HG03097 (cell line): ENCODE data around the gene SCUBE3.

Experiments used
- ATAC-seq: cut with Tn5 transposase; IDR thresholded peaks from one replicate; pipeline ENCODE4 v1.9.1; 2021; ENCODE audit not compliant: unreplicated experiment, low FRiP score

Gene SCUBE3

DNA sequence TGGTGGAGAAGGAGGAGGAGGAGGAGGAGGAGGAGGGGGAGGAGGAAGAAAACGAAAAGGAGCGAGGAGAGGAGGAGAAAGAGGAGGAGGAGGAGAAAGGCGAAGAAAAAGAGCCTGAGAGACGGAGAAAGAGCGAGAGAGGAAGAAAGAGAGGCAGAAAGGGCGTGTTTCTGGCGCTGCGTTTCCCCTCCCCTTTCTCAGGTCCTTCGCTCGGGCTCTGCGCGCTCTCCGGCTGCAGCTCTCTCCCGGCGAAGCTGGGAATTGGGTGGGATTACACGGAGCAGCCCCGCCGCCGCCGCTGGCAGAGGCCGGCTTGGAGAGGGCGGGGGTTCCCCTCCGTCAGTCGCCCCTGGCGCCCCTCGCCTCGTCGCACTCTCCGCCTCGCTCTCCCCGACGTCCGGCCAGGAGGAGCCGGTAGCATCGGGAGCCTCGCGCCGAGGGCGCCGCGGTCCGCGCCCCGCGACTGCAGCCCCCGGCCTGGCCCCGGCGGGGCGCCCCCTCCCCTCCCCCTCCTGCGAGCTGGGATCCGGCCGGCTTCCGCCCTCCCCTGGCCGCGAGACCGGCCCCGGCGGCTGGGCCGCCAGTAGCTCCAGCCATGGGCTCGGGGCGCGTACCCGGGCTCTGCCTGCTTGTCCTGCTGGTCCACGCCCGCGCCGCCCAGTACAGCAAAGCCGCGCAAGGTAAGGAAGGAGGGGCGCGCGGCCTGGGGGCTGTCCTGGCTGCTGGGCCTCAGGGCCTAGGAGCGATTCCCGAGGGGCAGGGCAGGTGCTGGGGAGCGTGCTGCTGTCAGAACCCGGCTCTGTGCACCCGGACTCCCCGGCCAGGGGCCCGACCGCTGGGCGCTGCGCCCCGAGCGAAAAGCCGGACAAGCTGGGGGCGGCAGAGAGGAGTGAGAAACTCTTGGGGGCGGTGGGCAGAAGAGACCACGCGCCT, at the start of gene SCUBE3:
Gene SCUBE3, plus strand, starts transcription at position 133 of the 933 bp plus-strand sequence. Its CDS starts 463 bp downstream, at position 596.
- ATAC-seq, result no peak

DNA sequence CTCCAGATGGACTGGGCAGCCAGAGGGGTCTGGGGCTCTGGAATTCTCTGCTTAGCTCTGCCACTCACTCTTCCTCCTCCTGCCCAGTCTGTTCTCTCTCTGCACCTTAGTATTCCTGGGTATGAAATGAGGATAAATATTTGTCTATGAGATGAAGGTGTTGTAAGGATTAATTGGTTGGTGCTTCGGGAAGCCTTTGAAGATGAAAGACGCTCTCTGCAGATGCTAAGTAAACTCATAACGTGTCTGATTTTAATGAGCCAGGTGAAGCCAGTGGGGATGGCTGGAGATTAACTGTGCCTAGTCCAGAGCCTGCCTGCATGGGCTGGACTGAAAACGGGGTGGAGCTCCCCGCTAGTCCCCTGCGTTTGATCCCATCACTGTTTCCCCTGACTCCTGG, 49.5 kb upstream of the SCUBE3 start:
- ATAC-seq, result no peak

DNA sequence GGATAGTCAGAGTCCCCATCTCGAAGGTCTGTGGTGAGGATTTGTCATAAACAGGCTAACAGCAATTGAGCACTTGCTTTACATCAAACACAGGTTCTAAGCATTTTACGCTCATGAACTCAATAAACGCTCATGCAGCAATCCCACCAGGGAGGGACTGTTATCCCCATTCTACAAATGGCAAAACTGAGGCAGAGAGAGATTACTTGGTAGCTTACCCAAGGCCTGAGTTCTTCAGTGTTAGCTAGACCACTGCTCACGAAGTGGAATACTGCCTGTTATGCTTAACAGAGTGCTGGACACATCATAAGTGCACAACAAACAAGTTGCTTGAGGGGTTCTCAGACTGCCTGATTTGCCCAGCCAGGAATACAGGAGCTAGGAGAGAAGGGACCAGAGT, 48.9 kb upstream of the SCUBE3 start:
- ATAC-seq, result no peak

DNA sequence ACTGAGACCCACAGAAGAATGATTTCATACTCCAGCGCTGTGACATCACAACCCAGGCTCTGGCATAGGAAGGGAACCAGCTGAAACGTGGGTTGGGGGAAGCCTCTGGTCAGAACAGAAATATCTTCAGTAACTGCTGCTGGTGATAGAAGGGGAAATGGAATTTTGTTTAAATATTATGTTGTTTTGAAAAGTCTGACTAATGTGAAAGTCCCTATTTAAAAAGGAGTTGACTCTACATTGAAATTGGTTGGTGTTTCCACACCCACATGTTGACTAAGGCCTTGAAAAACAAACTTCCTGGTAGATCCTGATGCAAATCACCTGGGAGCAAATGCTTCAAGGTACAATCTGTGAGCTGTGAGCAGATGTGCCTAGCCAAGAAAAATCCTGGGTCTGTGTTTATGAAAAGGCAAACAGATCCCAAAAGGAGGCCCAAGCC, 48.1 kb upstream of the SCUBE3 start:
- no peak for ATAC-seq

DNA sequence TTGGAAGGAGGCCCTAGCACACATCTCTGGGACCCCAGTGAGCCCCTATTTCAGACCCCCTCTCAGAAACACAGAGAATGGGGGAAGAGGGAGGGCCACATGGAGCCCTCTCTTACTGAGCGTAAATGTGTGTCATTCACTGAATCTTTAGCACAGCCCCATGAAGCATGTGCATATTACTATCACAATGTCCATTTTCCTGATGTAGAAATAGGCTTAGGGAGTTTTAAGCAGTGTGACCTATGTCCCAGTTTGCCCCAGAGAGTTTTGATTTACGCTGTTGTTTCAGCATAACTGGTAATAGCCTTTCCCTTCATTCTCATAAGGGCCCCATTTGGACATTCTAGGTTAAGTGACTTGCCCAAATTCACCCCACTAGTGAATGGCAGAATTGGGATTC, 47.6 kb upstream of the SCUBE3 start:
- no peak for ATAC-seq

DNA sequence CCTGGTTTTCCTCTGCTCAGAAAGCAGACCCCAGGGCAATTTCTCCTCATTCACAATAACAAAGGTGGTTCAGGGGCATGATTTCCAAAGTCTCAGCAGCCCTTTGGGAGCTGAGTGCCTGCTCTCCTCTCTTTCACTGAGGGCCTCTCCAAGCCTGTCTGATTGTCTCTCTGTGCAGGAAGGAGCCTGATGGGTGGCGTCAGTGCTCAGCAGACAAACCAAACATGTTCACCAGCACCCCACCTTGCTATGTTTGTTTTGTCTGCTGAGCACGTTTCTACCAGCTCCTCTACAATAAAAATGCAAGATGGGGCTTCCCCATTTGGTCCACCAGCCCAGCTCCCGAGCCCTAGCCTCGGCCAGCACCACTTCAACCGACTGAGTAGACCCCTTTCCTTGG, 47.2 kb upstream of the SCUBE3 start:
- ATAC-seq, result no peak

DNA sequence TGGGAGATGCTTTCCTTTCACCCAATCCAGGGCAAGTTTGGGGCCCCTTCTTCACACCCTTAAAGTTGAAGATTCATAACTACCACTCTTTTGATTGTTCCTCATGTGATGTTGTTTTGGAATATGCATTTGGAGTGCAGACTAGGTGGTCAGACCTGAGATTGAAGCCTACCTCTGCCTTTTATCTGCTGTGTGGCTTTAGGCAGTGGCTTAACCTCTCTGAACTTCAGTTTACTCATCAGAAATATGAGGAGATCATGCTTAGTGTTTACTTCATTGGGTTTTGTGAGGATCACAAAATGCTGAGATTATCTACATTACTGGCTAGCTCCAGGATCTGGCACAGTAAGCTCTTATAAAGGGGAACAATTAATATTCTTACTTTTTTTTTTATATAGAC, 46.3 kb upstream of the SCUBE3 start:
- no peak for ATAC-seq

DNA sequence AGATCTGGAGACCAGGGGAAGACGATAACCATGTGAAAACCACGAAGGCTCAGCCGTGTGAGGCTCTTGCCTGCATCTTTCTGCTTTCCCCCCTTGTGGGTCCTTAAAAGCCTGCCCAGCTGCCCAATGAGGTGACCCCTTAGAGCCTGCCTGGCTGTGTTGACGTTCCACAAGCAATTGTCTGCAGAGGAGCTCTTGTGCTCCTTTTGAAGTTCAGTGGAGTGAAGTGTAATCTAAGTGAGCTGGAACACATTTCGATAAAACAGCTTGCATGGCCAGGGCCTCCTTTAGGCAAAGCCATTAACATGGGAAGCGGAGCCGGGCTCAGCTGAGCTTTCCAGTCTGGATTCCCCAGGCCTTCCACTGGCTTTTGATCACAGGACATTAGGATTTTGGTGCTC, 45.3 kb upstream of the SCUBE3 start:
- no peak for ATAC-seq

DNA sequence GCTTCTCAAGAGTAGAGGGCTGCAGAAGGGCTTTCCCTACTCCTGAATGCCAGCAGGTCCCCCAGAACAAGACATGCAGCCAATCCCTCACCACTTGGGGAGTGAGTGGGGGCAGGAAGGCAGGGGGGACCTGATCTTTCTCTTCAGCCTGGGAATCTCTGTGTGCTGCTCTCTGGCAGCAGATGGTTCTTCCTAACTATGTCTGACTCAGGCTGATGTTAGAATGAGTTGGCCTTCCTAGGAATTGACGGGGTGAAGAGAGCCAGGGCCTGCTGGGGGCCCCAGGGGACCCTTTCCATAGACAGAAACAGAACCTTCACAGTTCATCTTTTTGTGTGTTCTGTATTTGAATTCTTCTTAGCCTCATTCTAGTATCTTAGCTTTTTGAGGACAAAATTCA, 43.6 kb upstream of the SCUBE3 start:
- ATAC-seq, result no peak

DNA sequence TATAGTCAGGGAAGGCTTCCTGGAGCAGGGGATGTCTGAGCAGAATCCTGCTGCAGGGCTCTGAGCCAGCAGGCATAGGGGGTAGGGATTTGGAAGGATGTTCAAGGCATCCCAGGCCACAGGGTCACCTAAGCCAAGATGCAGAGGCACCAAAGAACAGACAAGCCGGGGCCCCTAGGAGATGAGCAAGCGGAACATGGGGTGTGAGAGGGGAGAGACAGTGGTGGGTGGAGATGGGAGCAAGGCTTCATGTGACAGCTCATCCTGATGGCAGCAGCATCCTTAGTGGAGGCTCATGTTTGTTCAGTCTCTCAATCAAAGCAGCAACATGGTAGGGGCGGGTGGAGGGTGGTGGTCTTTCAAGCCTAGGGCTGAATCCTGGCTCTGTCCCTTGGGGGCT, 42.9 kb upstream of the SCUBE3 start:
- ATAC-seq, result no peak

DNA sequence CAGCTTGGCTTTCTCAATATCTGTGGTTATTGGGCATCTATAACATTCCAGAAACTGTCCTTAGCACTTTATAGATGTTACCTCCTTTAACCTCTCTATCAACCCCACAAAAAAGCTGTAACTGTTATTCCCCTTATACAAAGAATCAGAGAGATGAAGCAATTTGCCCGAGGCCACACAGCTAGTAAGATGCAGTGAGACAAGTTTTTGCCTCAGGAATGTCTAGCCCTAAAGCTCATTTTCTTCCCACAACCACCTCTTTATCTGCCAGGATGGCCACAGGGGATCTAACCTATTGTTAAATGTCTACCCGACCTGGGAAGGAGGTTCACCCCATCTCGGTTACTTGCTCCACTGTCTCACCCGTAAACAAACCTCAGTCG, 40.7 kb upstream of the SCUBE3 start:
- no peak for ATAC-seq

DNA sequence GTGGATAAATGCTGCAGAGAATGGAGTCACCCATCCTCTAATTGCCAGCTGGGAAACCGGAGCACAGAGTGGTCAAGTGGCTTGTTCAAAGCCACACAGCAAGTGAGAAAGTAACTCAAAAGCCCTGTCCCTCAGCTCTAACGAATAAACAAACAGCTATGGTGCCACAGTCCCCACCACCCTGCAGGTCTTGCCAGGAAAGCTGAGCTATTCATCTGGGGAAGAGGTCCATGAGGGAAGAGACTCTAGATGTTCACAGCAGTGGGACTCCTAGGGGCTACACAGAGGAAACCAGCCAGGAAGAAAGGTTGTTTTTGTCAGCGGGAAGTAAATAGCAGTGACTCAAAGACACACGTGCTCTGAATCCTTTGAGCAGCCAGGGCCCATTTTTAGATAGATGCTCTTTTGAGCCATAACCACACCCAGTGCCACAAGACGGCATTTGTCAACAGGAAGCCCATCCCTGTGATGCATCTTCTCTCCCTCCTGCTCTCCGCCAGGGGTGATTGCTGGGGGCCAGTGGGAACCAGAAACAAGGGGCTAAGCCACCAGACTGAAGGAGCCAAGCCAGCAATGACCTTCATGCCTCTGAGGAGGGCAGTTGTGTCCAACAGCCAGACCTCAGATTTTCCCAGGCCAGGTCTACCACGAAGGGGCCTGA, 40.2 kb upstream of the SCUBE3 start:
- no peak for ATAC-seq

DNA sequence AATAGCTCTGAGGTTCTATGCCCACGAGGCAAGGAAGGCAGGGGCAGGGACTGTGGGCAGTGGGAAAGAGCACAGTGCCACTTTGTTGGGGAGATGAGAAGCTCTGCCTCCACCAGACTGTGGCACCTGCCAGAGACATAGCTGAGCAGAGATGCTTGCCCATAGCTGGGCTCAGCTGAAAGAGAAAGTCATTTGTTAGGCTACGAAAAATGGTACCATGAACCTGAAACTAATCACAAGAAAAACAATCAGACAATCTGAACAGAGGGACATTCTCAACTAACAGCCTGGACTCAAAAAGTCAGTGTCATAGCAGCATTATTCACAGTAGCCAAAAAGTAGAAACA, 39.7 kb upstream of the SCUBE3 start:
- no peak for ATAC-seq

DNA sequence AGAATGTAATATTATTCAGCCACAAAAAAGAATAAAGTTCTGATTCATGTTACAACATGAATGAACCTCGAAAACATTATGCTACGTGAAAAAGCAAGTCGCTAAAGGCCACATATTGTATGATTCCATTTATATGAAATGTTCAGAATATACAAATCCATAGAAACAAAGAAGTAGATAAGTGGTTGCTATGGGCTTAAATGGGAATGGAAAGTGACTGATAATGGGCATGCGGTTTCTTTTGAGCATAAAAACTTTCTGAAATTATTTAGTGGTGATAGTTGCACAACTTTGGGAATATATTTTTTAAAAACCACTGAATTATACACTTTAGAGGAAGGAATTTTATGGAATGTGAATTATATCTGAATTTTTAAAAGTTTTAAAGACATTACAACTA, 39.3 kb upstream of the SCUBE3 start:
- ATAC-seq, result no peak

DNA sequence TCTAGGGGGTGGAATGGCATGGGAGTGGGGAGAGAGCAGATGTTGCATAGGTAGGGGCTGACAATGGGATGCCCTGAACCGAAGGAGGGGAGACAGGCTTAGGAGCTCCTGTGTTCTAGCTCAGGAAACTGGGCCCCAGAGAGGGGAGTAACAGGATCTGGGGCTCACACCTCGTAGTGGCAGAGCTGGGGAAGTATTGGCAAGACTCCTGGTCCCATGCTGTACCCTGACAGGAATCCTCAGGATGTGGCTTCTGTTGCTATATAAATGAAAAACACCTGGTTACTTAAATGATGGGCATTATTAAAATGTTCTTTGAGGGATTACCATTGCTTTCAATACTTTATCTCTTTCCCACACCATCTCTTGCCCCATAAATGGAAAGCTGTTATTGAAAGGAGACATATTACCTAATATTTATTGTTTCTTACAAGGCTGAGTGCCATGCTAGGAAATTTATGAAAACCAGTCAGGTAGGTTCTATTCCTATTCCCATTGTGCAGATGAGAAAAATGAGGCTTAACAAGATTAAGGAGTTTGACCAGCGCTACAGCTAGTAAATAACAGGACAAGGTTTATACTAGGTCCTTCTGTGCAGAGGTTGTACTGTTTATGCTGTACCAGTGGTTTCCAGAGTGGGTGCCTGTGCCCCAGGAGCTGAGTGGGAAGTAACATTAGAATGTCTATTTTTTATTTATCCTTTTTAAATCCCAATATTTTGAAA, 37.3 kb upstream of the SCUBE3 start:
- no peak for ATAC-seq

DNA sequence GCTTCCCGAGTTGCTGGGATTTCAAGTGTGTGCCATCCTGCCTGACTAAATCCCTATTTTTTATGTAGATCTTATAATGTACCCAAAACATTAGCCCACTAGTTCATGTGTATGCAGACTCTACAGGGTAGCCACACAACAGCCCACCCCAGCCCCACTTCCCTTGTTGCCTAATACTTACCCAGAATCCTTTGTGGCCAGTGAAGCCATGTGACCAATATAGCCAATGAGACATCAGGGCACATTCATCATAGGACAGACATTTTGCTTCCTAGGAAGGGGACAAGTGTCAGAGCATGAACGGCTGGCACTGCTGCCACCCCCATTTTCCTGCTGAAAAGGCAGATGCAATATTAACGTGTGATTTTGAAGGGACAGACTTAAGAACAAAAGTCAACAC, 36.6 kb upstream of the SCUBE3 start:
- ATAC-seq, result no peak

DNA sequence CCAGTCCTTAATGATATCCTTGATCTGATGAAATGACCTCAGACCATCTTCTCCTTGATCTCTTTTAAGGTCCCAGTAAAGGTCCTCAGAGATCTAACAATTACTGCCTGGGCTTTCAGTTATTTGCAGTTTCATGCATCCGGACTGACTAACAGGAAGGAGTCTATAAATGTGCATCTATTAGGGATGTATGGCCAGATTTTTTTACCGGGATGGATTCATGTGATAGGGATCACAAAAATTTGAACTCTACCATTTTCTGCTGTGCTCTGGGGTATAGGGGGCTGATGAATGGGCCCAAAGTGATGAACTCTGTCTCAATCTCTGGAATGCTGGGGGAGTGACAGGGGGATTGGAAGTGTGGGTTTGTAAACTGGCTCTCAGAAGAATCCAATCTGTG, 36.2 kb upstream of the SCUBE3 start:
- no peak for ATAC-seq

DNA sequence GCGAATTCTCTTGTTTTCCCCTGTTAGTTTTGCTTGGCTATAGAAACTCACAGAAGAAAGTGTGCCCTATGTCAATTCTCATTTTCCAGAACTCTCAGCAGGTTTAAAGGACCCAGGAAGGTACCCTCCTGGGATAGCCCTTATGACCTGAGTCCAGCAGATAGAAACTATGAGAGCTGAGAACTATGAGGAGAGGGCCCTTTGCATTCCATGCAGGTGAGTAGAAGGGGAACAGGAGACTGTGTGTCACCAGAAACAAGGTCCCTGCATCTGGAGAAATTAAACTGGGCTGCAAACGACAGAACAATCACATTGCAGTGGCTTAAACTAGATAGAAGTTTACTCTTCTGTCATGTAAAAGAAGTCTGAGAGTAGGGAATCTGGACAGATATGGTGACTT, 35.7 kb upstream of the SCUBE3 start:
- ATAC-seq, result no peak

DNA sequence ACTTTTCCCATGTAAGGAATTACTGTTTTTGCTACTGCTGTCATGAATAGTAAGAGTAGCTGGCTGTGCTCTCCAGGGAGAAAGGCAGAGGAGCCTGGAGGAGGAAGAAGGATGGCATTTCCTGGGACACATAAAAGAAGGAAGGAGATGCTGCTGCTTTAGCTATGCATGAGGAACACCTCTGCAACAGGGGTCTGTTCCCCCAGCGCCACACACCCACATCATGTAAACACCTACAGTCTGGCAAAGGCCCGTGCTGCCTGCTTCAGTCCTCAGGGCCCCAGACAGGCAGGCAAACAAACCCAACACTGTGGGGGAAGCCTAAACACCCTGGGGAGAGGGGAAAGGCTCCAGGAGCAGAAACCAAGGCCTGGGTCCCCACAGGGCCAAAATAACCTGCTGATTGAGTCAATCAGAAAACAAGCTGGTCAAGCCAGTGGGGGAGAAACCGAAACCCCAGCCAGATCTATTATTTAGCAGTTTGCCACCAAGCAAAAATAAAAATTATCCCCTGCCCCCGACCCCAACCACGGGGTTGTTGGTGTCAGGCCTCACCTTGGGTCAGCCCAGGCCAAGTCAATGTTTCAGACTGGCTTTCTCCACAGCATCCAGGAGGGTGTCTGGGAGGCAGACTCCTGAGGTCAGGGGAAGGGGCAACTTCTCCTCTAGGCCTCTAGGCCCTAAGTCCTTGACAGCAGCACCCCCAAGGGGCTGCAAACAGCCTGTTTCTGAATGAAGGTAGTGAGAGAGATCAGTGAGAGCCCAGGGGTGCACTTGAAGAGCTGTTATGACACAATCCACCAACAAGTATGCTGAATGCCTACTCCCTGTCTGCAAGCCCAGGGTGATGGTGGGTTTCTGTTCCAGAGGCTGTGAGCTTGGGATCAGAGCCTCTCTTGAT, 34.6 kb upstream of the SCUBE3 start:
- ATAC-seq, result no peak

DNA sequence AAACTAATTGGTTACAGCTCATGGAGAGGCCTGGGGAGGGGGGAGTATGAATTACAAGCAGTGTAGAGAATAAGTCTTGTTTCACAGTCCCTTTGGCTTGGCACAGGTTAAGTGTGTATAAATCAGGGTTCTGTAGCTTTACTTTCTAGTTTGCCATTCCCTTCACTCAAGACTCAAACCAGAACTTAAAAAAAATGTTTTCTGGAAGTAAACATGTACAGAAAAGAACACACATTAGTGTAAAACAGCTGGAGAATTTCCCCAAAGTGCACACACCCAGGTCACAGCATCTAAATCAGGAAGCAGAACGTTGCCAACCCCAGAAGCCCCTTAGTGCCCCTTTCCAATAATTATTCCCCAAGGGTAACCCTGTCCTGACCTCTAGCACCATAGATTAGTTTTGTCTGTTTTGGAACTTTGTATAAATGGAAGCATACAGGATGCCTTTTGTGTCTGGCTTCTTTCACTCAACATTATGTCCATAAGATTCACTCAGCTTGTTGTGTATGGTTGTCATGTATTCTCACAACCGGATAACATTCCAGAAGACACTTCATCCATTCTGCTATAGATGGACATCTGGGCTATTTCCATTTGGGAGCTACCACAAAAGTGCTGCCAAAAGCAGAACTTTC, 33.7 kb upstream of the SCUBE3 start:
- no peak for ATAC-seq
